ENCODE measurements around the gene ROR1.

ROR1 gene

GRCh38 chr1:64173336-64173940 is 399.6 kb downstream of the ROR1 start:
- DNase-seq (ENCODE audit: low read depth, low spot score), result no peak

DNA sequence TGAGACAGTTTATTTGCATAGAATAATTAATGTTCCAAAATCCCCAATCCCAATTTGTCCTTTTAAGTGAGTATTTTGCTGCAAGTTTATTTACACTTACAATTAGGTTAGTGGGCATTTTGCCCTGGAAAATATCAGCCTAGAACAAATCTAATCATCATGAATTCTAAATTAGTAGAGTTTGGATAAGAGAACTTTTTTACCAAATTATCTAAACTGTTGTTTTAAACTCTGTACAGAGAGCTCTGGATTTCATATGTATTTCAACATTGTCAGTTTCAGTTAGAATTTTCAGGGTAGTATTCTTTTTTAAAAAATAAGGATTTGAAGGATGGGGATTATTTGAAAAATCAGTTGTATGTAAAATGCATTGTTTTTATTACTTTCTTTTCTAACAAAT is 401.8 kb downstream of the ROR1 start:
- no peak for DNase-seq (ENCODE audit: low read depth, low spot score)

DNA sequence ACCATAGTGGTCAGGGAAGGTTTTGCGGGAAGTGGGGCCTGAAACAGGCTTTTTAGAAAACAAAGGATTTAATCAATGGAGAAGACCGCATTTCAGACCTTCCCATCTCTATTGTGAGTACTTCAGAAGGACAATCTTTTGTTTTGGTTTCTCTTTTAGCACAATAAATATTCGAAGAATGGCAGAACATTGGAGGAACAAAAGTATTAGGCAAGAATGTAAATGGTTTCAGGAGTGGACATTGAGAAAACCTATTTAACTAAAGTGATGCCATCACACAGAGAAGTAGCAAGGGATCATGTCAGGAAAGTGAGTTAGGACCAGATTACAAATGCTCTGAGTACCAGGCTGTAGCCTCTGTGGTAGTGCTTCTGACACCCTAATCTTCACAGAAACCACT is 402.8 kb downstream of the ROR1 start:
- DNase-seq (ENCODE audit: low read depth, low spot score), result no peak

DNA sequence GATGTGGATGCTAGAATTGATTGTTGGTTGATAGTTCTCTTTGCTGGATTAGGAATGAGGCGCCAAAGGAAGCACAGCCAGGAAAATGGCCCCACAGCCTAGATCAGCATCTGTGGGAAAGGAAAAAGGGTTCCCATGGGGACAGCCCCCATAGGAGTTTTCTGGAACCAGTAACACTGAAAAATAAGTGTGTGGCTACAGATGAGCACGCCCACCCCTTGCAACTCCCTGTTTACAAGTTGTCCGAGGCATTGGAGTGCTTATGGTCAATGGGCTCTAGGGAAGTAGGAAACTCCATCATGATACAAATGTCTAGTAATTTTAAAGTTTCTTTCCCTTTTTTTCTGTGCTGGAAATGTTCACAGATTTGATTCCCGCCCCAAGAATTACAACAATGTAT is 405.8 kb downstream of the ROR1 start:
- no peak for DNase-seq (ENCODE audit: low read depth, low spot score)

- no peak for DNase-seq (ENCODE audit: low read depth, low spot score)
Measured at GRCh38 chr1:64182207-64182606, 408.4 kb downstream of the ROR1 start.

- DNase-seq (ENCODE audit: low read depth, low spot score), result no peak
Measured at GRCh38 chr1:64183395-64184002, 409.7 kb downstream of the ROR1 start.

- no peak for DNase-seq (ENCODE audit: low read depth, low spot score)
Measured at GRCh38 chr1:64184003-64184440, 410.2 kb downstream of the ROR1 start.

DNA sequence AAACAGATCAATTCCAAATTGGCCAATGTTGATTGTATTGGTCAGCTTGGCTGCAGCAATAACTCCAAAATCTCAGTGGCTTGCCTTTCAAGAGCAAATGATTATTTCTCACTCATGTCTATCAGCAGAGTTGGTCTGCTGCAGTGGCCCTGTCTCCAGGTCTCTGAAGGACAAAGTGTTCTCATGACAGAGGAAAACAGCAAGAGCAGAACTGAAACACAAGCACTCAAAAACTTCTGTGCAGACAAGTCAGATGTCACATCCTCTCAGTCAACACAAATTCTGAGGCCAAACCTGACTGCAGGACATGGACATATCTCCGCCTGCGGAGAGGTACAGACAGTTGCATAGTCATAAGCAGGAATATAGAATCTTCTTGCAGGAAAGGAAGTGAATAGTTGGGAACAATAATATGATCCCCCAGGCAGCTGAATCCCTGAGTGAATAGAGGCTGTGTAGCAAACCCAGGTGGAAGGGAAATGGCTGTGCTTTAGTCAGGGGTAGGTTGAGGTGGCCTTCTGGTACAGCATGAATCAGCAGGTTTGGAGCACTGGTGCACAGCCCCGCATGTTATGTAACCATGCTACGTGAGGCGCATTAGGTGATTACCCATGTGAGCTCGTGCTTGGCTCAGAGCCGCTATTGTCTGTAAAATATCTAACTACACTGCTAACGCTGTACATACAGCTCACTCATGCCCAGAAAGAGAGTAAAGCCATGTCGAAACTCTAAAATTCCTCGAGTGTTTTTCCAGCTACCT is 412.5 kb downstream of the ROR1 start:
- DNase-seq (ENCODE audit: low read depth, low spot score), result no peak

DNA sequence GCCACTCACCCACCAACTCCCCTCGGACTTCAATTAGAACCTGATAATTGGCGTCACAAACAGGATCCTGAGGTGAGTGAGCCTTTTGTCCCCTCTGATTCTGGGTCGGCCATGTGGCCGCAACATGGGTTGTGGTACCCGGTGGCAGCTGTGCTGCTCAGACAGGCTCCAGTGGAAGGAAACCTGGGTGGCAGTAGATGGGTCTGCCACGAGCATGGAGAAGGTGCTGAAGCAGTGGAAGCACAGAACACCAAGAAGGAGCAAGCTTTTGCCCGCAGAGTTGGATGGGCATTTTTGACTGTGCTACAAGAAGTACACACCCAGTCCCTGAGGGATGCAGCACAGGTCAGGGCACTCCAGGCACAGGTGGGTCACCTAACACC is 413.1 kb downstream of the ROR1 start:
- DNase-seq (ENCODE audit: low read depth, low spot score), result no peak

DNA sequence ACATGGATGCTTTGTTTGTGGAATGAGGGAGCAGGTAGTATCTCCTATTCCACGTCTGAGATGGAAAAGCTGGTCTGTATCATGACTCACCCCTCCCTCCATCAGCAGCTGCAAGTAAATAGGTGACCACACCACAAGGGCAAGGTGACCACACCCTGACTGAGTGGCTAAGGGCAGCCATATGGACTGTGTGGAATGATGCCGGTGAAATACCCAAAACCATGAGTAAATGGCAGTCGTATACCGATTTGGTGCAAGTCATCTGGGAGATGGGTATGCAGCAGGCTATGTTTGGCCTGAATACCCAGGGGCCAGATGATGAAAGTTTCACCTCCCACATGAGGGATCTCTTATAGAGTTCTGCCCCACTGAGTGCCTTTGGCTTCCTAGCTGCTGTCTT is 413.8 kb downstream of the ROR1 start:
- no peak for DNase-seq (ENCODE audit: low read depth, low spot score)

GRCh38 chr1:64192290-64192689 is 418.5 kb downstream of the ROR1 start:
- no peak for DNase-seq (ENCODE audit: low read depth, low spot score)

DNA sequence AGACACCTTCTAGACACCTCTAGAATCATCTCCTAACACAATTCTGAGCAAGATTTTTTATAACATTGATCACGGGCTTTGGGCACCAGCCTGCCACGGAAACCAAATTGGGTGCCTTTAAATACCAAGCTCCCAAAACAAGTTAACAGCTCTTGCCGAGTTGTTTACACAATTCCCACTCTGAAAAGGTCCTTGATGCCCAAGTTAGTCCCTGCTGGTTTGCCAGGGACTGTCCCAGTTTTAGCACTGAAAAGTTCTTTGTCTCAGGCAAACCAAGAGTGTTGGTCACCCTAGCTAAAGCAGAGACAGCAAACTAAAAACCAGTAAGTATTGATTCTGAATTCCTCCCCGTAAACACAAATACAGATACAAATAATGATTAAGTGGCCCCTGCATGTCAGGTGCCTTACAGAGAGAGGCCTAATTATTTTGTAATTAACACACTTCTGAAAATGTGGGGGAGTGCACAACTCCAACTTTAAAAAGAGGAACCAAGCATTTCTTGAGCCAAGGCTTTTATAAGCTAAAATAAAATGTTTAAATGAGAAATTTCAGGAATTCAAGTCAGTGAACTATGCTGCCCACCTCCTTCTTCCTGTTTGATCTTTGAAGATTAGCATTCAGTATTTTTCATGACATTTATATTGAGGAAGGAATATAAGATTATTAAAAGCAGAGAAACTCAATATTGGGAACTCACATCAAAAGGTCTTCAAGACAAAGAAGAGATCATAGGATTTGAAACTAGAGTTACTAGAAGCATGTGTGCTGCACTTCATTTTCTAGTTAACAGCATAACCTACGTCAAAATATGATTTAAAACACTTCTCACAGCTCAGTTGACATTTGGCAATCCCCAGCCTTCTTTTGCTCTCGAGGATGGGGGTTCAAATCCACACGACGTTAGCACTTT is 420.6 kb downstream of the ROR1 start:
- DNase-seq (ENCODE audit: low read depth, low spot score), result no peak

DNA sequence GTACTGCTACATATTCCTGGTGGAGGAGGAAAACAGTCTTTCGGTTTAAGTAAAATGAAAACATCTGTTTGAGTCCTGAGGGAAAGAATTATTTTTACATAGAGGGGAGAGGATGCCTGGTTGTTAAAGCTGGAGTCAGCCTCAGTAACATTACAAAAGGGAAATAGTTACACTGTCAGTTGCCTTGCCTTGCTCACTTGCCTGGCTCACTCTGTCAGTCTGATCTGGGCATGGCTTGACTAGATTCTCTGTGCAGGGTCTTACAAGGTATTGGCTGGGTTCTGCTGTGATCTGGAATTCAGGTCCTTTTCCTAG is 421.2 kb downstream of the ROR1 start:
- no peak for DNase-seq (ENCODE audit: low read depth, low spot score)

- no peak for DNase-seq (ENCODE audit: low read depth, low spot score)
Measured at GRCh38 chr1:64196074-64196870, 422.5 kb downstream of the ROR1 start.

- no peak for DNase-seq (ENCODE audit: low read depth, low spot score)
Measured at GRCh38 chr1:64197076-64197475, 423.3 kb downstream of the ROR1 start.

GRCh38 chr1:64199154-64199553 is 425.3 kb downstream of the ROR1 start:
- DNase-seq (ENCODE audit: low read depth, low spot score), result no peak

- no peak for DNase-seq (ENCODE audit: low read depth, low spot score)
Measured at GRCh38 chr1:64200064-64200463, 426.2 kb downstream of the ROR1 start.

DNA sequence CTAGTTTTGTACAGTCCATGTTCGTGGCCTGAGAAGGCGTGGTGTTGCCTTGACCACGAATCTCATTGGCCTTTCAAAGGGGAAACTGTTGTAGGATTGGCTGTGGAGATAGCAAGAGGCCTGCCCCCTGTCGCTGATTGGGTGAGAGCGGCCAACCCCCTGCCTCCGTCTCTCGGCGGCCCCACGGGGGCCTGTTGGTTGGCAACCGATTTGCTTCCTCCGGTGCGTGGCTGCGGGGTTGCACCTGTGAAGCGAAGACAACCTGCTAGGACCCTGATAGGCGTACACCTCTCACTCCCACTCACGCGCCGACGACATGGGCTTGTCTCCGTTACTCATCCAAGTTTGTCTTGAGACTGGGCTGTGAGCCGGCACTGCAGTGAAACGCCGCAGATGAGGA is 429.6 kb downstream of the ROR1 start, which contains the start of gene UBE2U:
UBE2U (plus strand) TSS at position 204 of the 400 bp plus-strand sequence. CDS start 428 bp downstream, outside the sequence.
- no peak for DNase-seq (ENCODE audit: low read depth, low spot score)

- no peak for DNase-seq (ENCODE audit: low read depth, low spot score)
Measured at GRCh38 chr1:64209221-64209620, 435.4 kb downstream of the ROR1 start.

- DNase-seq (ENCODE audit: low read depth, low spot score), result no peak
Measured at GRCh38 chr1:64212031-64212430, 438.2 kb downstream of the ROR1 start.

DNA sequence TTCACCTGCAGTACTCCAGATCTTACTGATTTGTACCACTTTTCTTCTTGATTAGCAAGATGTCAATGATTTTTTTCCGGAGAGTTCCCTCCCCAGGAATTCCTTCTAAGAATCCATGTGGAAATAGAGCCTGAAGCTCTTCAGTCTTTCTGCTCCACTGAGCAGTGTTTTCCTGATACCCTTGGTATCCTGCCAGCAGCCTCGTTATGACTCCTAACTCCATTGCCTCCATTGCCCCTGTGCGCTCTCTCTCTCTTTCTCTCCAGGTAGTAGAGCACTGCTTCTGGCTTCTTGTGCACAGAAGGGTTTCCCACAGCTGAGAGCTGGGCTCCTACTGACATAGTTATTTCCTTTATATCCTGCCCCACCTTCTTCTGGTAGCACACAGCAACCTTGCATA is 441.8 kb downstream of the ROR1 start:
- no peak for DNase-seq (ENCODE audit: low read depth, low spot score)
